DOHH2 (cell line): ENCODE measurements around the gene KCNMA1.

Experiments
- H3F3A ChIP-seq: fragments of 200-600 bp; sonication (generic), shearing (Covaris generic); 2 replicates; pipeline ENCODE4 v1.6.0; 2016; ENCODE audit warnings: antibody characterized with exemption, mild to moderate bottlenecking; ENCODE audit not compliant: control insufficient read depth, insufficient read depth
- H3K27ac ChIP-seq: fragments of 200-600 bp; sonication (generic); 2 replicates; pipeline ENCODE4 v1.5.1; 2014; ENCODE audit warnings: low read depth, mild to moderate bottlenecking, low read length, moderate library complexity
- H3K27me3 ChIP-seq: fragments of 200-600 bp; sonication (generic); 2 replicates; pipeline ENCODE4 v1.6.1; 2014; ENCODE audit warnings: mild to moderate bottlenecking, low read length, mixed read lengths; ENCODE audit not compliant: control insufficient read depth
- H3K36me3 ChIP-seq: fragments of 200-600 bp; sonication (generic); 2 replicates; pipeline ENCODE4 v1.6.1; 2014; ENCODE audit warnings: mild to moderate bottlenecking, low read length, moderate library complexity, mixed read lengths; ENCODE audit not compliant: control insufficient read depth
- H3K4me1 ChIP-seq: fragments of 200-600 bp; sonication (generic); 2 replicates; pipeline ENCODE4 v1.6.1; 2014; ENCODE audit warnings: mild to moderate bottlenecking, low read length, mixed read lengths; ENCODE audit not compliant: control insufficient read depth
- H3K4me2 ChIP-seq: fragments of 200-600 bp; sonication (generic); 2 replicates; pipeline ENCODE4 v1.6.0; 2014; ENCODE audit warnings: mild to moderate bottlenecking, low read length, moderate library complexity
- H3K4me3 ChIP-seq: fragments of 200-600 bp; sonication (generic); 2 replicates; pipeline ENCODE4 v1.5.1; 2014; ENCODE audit warnings: mild to moderate bottlenecking, low read length, mixed read lengths
- H3K79me2 ChIP-seq: fragments of 200-600 bp; sonication (generic); 2 replicates; pipeline ENCODE4 v1.6.1; 2014; ENCODE audit warnings: mild to moderate bottlenecking, low read length, mixed read lengths; ENCODE audit not compliant: control insufficient read depth
- H3K9me2 ChIP-seq: fragments of 200-600 bp; sonication (generic); replicated peaks from 2 replicates; pipeline ENCODE4 v1.6.1; 2014; ENCODE audit warnings: mild to moderate bottlenecking, low read length, mixed read lengths; ENCODE audit not compliant: control insufficient read depth
- H3K9me3 ChIP-seq: fragments of 200-600 bp; sonication (generic); 2 replicates; pipeline ENCODE4 v1.6.1; 2014; ENCODE audit warnings: antibody characterized with exemption, low read length, mixed read lengths; ENCODE audit not compliant: control insufficient read depth, insufficient read depth
- H4K20me1 ChIP-seq: fragments of 200-600 bp; sonication (generic); 2 replicates; pipeline ENCODE4 v1.6.0; 2014; ENCODE audit warnings: low read depth, mild to moderate bottlenecking, antibody characterized with exemption, low read length, moderate library complexity; ENCODE audit not compliant: control insufficient read depth, insufficient read depth
- CTCF ChIP-seq: fragments of 200-600 bp; sonication (generic); IDR thresholded peaks from one replicate; pipeline ENCODE4 v1.5.1; 2014; ENCODE audit warnings: antibody characterized with exemption, mild to moderate bottlenecking, low read depth, low read length; ENCODE audit not compliant: poor library complexity, severe bottlenecking
- EZH2phosphoT487 ChIP-seq: fragments of 200-600 bp; sonication (generic); IDR thresholded peaks from 2 replicates; pipeline ENCODE4 v1.6.1; 2017; ENCODE audit warnings: borderline replicate concordance, mild to moderate bottlenecking, antibody characterized with exemption, low read length, moderate library complexity, mixed read lengths

KCNMA1 gene

DNA sequence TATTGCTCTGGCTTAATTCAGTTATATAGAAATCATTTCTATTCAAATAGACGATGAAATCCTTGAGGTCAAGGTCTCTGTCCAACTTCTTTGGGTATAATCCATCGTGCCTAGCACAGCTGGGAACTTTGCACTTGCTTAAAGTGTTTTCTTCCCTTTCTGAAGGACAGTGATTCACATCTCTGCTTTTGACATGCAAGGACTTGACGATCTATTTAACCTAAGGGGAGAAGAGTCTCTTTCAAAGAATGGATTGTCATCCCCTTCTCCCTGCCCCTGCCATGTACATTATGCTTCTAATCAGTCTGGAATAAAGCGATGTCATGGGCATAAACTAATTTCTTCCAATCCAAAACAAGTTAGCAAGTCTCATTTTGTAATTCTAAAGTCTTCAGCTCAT, 488.6 kb downstream of the KCNMA1 start:
- H3F3A ChIP-seq, result no peaks in the 10 kb centered on the region
- no peaks in the 10 kb centered on the region for H3K4me1 ChIP-seq
- no peaks in the 10 kb centered on the region for H3K9me3 ChIP-seq
- no peak overlapping the region for H3K4me2 ChIP-seq
- H3K27ac ChIP-seq, result no peak overlapping the region
- TF ChIP-seq EZH2phosphoT487, result no peak
- no peak for TF ChIP-seq CTCF
- no peak overlapping the region for H3K4me3 ChIP-seq
- no peaks in the 10 kb centered on the region for H3K36me3 ChIP-seq
- no peaks in the 10 kb centered on the region for H3K79me2 ChIP-seq
- H4K20me1 ChIP-seq, result no peaks in the 10 kb centered on the region
- H3K27me3 ChIP-seq, result no peaks in the 10 kb centered on the region
- H3K9me2 ChIP-seq, result no peaks in the 10 kb centered on the region

DNA sequence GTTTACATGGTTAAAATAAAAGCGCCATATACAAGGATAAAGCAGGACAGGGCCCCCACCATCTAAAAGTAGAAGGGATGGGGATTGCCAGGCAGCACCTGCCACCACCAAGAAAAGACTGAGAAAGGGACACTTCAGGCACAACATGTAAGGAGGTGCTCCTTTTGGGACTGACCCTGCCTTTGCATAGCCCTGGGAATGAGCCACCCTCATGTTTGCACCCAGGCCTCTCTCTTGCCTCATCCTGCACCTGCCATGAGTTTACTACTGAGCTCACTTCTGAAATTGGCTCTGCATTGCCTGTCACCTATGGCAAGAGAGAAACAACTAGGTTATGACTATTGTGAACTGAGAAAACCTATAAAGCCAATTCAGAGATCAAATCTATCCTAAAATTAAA, 489.7 kb downstream of the KCNMA1 start:
- Histone ChIP-seq H3K4me1 (no peaks in the 10 kb centered on the region), H3K9me3 (no peaks in the 10 kb centered on the region), H3K4me2 (no peak overlapping the region), H3K36me3 (no peaks in the 10 kb centered on the region), H3K27ac (no peak overlapping the region), H3K27me3 (no peaks in the 10 kb centered on the region), H3K9me2 (no peaks in the 10 kb centered on the region), H4K20me1 (no peaks in the 10 kb centered on the region), H3K4me3 (no peak overlapping the region), H3K79me2 (no peaks in the 10 kb centered on the region), H3F3A (no peaks in the 10 kb centered on the region)
- TF ChIP-seq EZH2phosphoT487 (no peak), CTCF (no peak)

DNA sequence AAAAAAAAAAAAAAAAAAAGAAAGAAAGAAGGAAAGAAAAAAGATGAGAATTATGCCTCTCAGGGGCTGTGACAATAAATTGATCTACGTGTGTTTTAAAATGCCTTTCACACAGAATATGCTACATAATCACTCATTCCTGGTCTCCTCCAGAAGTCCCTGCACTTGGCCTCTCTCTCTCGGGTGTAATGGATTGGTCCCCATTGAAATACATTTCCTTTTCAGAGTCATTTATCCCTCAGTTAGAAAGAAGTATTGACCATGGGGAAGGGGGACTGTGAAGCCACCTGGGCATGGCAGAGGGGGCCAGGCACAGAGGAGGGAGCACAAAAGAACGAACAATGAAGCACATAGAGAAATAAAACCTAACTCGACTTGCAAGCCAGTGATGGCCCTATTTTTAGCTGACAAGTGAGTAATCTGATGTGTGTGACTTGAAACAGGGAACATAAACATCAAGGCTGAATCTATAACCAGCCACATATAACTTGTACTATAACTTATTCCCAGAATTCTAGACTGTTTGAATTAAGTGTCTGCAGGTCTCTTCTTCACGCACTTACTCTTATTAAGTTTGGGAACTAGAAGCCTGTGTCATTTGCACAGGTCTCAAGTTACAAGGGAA, 490.8 kb downstream of the KCNMA1 start:
- Histone ChIP-seq H3K27ac (no peak overlapping the region), H3K9me3 (no peaks in the 10 kb centered on the region), H3F3A (no peaks in the 10 kb centered on the region), H3K36me3 (no peaks in the 10 kb centered on the region), H3K4me1 (no peaks in the 10 kb centered on the region), H3K4me2 (no peak overlapping the region), H3K79me2 (no peaks in the 10 kb centered on the region), H3K27me3 (no peaks in the 10 kb centered on the region), H4K20me1 (no peaks in the 10 kb centered on the region), H3K4me3 (no peak overlapping the region), H3K9me2 (no peaks in the 10 kb centered on the region)
- TF ChIP-seq EZH2phosphoT487, result no peak
- no peak for TF ChIP-seq CTCF

- Histone ChIP-seq H3K4me3 (no peak overlapping the region), H3K9me3 (no peaks in the 10 kb centered on the region), H3F3A (no peaks in the 10 kb centered on the region), H3K27ac (no peak overlapping the region), H3K4me2 (no peak overlapping the region), H3K79me2 (no peaks in the 10 kb centered on the region), H3K27me3 (no peaks in the 10 kb centered on the region), H3K4me1 (no peaks in the 10 kb centered on the region), H4K20me1 (no peaks in the 10 kb centered on the region), H3K9me2 (no peaks in the 10 kb centered on the region), H3K36me3 (no peaks in the 10 kb centered on the region)
- no peak for TF ChIP-seq EZH2phosphoT487
- TF ChIP-seq CTCF, result no peak
Measured at GRCh38 chr10:77144656-77145055, 493.0 kb downstream of the KCNMA1 start.
